EH (cell line): ENCODE results near the gene DECR2.
"Not testable (repeated sequence)": the region's sequence is repeated elsewhere in the genome, so short reads cannot be mapped to it uniquely, and the experiment has no call there.

Source experiments
- DNase-seq: peaks from one replicate; pipeline ENCODE4 v3.0.0-alpha.2; 2015; ENCODE audit warnings: low read depth

The DECR2 gene

GRCh38 chr16:367333-367903, 34.3 kb upstream of the DECR2 start:
- DNase-seq = no peak

- no peak for DNase-seq
Measured at GRCh38 chr16:368388-369158, 33.1 kb upstream of the DECR2 start.

- no peak for DNase-seq
Measured at GRCh38 chr16:369275-369865, 32.3 kb upstream of the DECR2 start.

- no peak for DNase-seq
Measured at GRCh38 chr16:369866-370436, 31.7 kb upstream of the DECR2 start.

- peak; percentile 94 for DNase-seq
Measured at GRCh38 chr16:370443-370842, 31.2 kb upstream of the DECR2 start, which contains the start of gene MRPL28. Gene MRPL28, minus strand, starts transcription at chr16:370538. Its CDS starts 320 bp downstream, at chr16:370218.

GRCh38 chr16:370979-371514, 30.6 kb upstream of the DECR2 start:
- DNase-seq = no peak

GRCh38 chr16:371515-372301, 30.0 kb upstream of the DECR2 start:
- DNase-seq = no peak

- DNase-seq = no peak
Measured at GRCh38 chr16:372302-372983, 29.2 kb upstream of the DECR2 start.

- DNase-seq = no peak
Measured at GRCh38 chr16:373020-373598, 28.6 kb upstream of the DECR2 start.

- no peak for DNase-seq
Measured at GRCh38 chr16:373848-374615, 27.7 kb upstream of the DECR2 start.

- DNase-seq = no peak
Measured at GRCh38 chr16:374616-374926, 27.1 kb upstream of the DECR2 start.

- DNase-seq = no peak
Measured at GRCh38 chr16:375212-375611, 26.5 kb upstream of the DECR2 start.

- DNase-seq = no peak
Measured at GRCh38 chr16:375927-376816, 25.5 kb upstream of the DECR2 start.

- DNase-seq = no peak
Measured at GRCh38 chr16:376817-377418, 24.8 kb upstream of the DECR2 start.

- no peak for DNase-seq
Measured at GRCh38 chr16:377419-377951, 24.2 kb upstream of the DECR2 start.

GRCh38 chr16:378113-378820, 23.4 kb upstream of the DECR2 start:
- not testable (repeated sequence) for DNase-seq

- no peak for DNase-seq
Measured at GRCh38 chr16:378821-379182, 22.9 kb upstream of the DECR2 start.
